ENCODE measurements around the gene OST4.

OST4 gene

GRCh38 chr2:27024812-27025211 lies 46.6 kb downstream of the OST4 start:
- H3K4me3 ChIP-seq (replicated peaks in 1 of 2; ENCODE audit: low read depth in 2 of 2, low read length in 2 of 2) = no peak overlapping the region
- no peak for DNase-seq (ENCODE audit: low read depth in 2 of 2)
- no peak for TF ChIP-seq CTCF (IDR thresholded peaks at IDR 0.05; ENCODE audit: low read depth, low read length)

GRCh38 chr2:27024188-27024587 lies 47.3 kb downstream of the OST4 start:
- peak; percentile 6 for TF ChIP-seq CTCF (IDR thresholded peaks at IDR 0.05; ENCODE audit: low read depth, low read length)
- H3K4me3 ChIP-seq (replicated peaks in 1 of 2; ENCODE audit: low read depth in 2 of 2, low read length in 2 of 2) = no peak overlapping the region
- DNase-seq (ENCODE audit: low read depth in 2 of 2) = no peak

- H3K4me3 ChIP-seq (replicated peaks in 1 of 2; ENCODE audit: low read depth in 2 of 2, low read length in 2 of 2) = no peak overlapping the region
- no peak for DNase-seq (ENCODE audit: low read depth in 2 of 2)
- no peak for TF ChIP-seq CTCF (IDR thresholded peaks at IDR 0.05; ENCODE audit: low read depth, low read length)
These were observed 47.7 kb downstream of the OST4 start for GRCh38 chr2:27023740-27024139.

- no peak for TF ChIP-seq CTCF (IDR thresholded peaks at IDR 0.05; ENCODE audit: low read depth, low read length)
- no peak overlapping the region for H3K4me3 ChIP-seq (replicated peaks in 1 of 2; ENCODE audit: low read depth in 2 of 2, low read length in 2 of 2)
- DNase-seq (ENCODE audit: low read depth in 2 of 2) = peak in 1 of 2 donors; percentile 40
These were observed 50.0 kb downstream of the OST4 start for GRCh38 chr2:27021253-27022049.

All from cardiac fibroblast (primary cell).